DOHH2 (cell line): ENCODE results near the gene GTF2A1.

Experiments used
- CTCF ChIP-seq: fragments of 200-600 bp; sonication (generic); IDR thresholded peaks from one replicate; pipeline ENCODE4 v1.5.1; 2014; ENCODE audit warnings: antibody characterized with exemption, mild to moderate bottlenecking, low read depth, low read length; ENCODE audit not compliant: poor library complexity, severe bottlenecking
- EZH2phosphoT487 ChIP-seq: fragments of 200-600 bp; sonication (generic); IDR thresholded peaks from 2 replicates; pipeline ENCODE4 v1.6.1; 2017; ENCODE audit warnings: borderline replicate concordance, mild to moderate bottlenecking, antibody characterized with exemption, low read length, moderate library complexity, mixed read lengths

- TF ChIP-seq CTCF = no peak
- TF ChIP-seq EZH2phosphoT487 = no peak
Observed at GRCh38 chr14:81208489-81208888, 12.3 kb downstream of the GTF2A1 start.
